Smooth muscle cell (in vitro differentiated cells): Measurements from ENCODE around the gene KIAA1210. TPM values are rescaled to one million over a fixed set of nuclear protein-coding genes. Genes with fewer than 3 reads are reported as not detected.

ENCODE experiments used
- DNase-seq: peaks from one replicate; lab custom pipeline; 2025; ENCODE audit not compliant: unreplicated experiment; lab: John Stamatoyannopoulos, UW
- H2AFZ ChIP-seq: fragments of 200-600 bp; sonication (generic); 2 replicates; pipeline ENCODE4 v1.6.0; 2016; ENCODE audit warnings: antibody characterized with exemption, low read depth, mild to moderate bottlenecking
- H3F3A ChIP-seq: fragments of 200-600 bp; sonication (generic); 2 replicates; pipeline ENCODE4 v1.6.0; 2017; ENCODE audit warnings: antibody characterized with exemption, low read depth
- H3K27ac ChIP-seq: fragments of 200-600 bp; sonication (generic); 2 replicates; pipeline ENCODE4 v1.5.1; 2016; ENCODE audit warnings: low read depth, mild to moderate bottlenecking
- H3K27me3 ChIP-seq: fragments of 200-600 bp; sonication (generic); 2 replicates; pipeline ENCODE4 v1.6.1; 2016; ENCODE audit warnings: low read depth, mild to moderate bottlenecking
- H3K36me3 ChIP-seq: fragments of 200-600 bp; sonication (generic); 2 replicates; pipeline ENCODE4 v1.5.1; 2016; ENCODE audit warnings: low read depth
- H3K4me1 ChIP-seq: fragments of 200-600 bp; sonication (generic); 2 replicates; pipeline ENCODE4 v1.5.1; 2016; ENCODE audit warnings: low read depth
- H3K4me2 ChIP-seq: fragments of 200-600 bp; sonication (generic); 2 replicates; pipeline ENCODE4 v1.6.0; 2016; ENCODE audit warnings: mild to moderate bottlenecking
- H3K4me3 ChIP-seq: fragments of 200-600 bp; sonication (generic); 2 replicates; pipeline ENCODE4 v1.5.1; 2016; ENCODE audit warnings: mild to moderate bottlenecking
- H3K79me2 ChIP-seq: fragments of 200-600 bp; sonication (generic); 2 replicates; pipeline ENCODE4 v1.6.0; 2016; ENCODE audit warnings: low read depth, mild to moderate bottlenecking
- H3K9ac ChIP-seq: fragments of 200-600 bp; sonication (generic); 2 replicates; pipeline ENCODE4 v1.6.0; 2016; ENCODE audit warnings: low read depth
- H3K9me3 ChIP-seq: fragments of 200-600 bp; sonication (generic); replicated peaks from 2 replicates; pipeline ENCODE4 v1.5.1; 2016; ENCODE audit warnings: low read depth
- H4K20me1 ChIP-seq: fragments of 200-600 bp; sonication (generic); 2 replicates; pipeline ENCODE4 v1.6.0; 2016; ENCODE audit warnings: low read depth
- WGBS: methylation state at CpG from one replicate; pipeline ENCODE4 v1.1.7; 2016; ENCODE audit warnings: low lambda C conversion rate; 5-methylcytosine and 5-hydroxymethylcytosine counted together
- polyA plus RNA-seq: library from polyadenylated mRNA; unstranded; fragments of >200 nt; fragmentation: Nextera tagmentation; extraction: Ambion mirVana; gene quantifications from 2 replicates; pipeline ENCODE4 v1.2.1, GENCODE V29; 2016
- total RNA-seq: library from RNA; depleted of rRNA; stranded (reverse); fragments of >200 nt; gene quantifications from 2 replicates; pipeline ENCODE4 v1.2.3, GENCODE V29; 2014
- TF ChIP-seq, protein P1 (sequence below): fragments of 200-600 bp; sonication (generic); IDR thresholded peaks from 2 replicates; pipeline ENCODE4 v1.5.1; 2017; ENCODE audit warnings: borderline replicate concordance, mild to moderate bottlenecking, antibody characterized with exemption; ENCODE audit not compliant: insufficient read depth, poor library complexity, severe bottlenecking

Gene KIAA1210
- total and polyA plus RNA-seq, 2 experiments from 2014 or later: not detected

DNA sequence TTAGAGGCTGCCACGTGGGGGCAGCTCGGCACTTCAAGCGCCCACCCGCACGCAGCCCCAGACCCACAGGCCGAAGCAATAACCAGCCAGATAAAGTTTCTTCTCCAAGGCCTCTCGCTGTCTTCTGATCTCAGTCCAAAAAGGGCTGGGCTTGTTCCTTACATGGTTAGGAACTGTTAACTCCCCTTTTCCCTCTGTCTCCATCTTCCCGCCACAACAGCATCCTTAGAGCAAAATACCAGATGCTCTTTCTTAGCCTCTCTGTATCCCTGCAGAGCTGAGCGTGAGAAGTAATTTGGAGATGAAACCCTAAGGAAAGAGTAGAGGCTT lies 23.4 kb upstream of the KIAA1210 start:
- H3K79me2 ChIP-seq: no peaks in the 10 kb centered on the region
- WGBS: 67% methylated on average over 7 of the region's 9 CpGs
- H3K4me1 ChIP-seq: no peaks in the 10 kb centered on the region
- no peak overlapping the region for H3K9ac ChIP-seq
- no peak overlapping the region for H3K4me3 ChIP-seq
- TF ChIP-seq, protein P1, sequence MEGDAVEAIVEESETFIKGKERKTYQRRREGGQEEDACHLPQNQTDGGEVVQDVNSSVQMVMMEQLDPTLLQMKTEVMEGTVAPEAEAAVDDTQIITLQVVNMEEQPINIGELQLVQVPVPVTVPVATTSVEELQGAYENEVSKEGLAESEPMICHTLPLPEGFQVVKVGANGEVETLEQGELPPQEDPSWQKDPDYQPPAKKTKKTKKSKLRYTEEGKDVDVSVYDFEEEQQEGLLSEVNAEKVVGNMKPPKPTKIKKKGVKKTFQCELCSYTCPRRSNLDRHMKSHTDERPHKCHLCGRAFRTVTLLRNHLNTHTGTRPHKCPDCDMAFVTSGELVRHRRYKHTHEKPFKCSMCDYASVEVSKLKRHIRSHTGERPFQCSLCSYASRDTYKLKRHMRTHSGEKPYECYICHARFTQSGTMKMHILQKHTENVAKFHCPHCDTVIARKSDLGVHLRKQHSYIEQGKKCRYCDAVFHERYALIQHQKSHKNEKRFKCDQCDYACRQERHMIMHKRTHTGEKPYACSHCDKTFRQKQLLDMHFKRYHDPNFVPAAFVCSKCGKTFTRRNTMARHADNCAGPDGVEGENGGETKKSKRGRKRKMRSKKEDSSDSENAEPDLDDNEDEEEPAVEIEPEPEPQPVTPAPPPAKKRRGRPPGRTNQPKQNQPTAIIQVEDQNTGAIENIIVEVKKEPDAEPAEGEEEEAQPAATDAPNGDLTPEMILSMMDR: no peak
- H3K36me3 ChIP-seq: no peaks in the 10 kb centered on the region
- no peak overlapping the region for H3K27ac ChIP-seq
- H2AFZ ChIP-seq: no peak overlapping the region
- DNase-seq: no peak
- no peak overlapping the region for H3K4me2 ChIP-seq
- H4K20me1 ChIP-seq: no peaks in the 10 kb centered on the region
- no peaks in the 10 kb centered on the region for H3K9me3 ChIP-seq
- H3K27me3 ChIP-seq: no peaks in the 10 kb centered on the region
- H3F3A ChIP-seq: no peaks in the 10 kb centered on the region

GRCh38 chrX:119150163-119151050 lies 22.8 kb upstream of the KIAA1210 start:
- Histone ChIP-seq H3K27ac (no peak overlapping the region), H3K9ac (no peak overlapping the region), H2AFZ (no peak overlapping the region), H4K20me1 (no peaks in the 10 kb centered on the region), H3K36me3 (no peaks in the 10 kb centered on the region), H3K9me3 (no peaks in the 10 kb centered on the region), H3K4me2 (no peak overlapping the region), H3F3A (no peaks in the 10 kb centered on the region), H3K79me2 (no peaks in the 10 kb centered on the region), H3K4me3 (no peak overlapping the region), H3K27me3 (no peaks in the 10 kb centered on the region), H3K4me1 (no peaks in the 10 kb centered on the region)
- 85% methylated on average over 42 of the region's 42 CpGs for WGBS
- DNase-seq: no peak
- TF ChIP-seq, protein P1: no peak

DNA sequence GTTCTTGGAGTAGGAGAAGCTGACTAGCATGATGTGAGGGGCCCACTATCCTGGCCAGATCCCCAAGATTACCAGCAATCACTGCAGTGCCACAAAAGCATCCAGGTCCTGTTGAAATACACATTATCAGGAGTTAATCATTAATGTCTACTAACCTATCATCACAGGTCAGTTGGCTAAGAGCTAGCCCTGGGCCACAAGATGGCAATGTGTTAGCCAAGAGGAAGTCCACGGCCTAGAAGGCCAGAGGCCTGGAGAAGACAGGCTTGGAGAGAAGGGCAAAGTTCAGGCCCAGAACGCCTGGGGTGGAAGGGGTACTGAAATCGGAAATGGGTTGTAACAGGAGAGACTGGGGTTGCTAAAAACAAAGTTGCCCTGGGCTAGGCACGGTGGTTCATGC lies 19.9 kb upstream of the KIAA1210 start:
- no peak overlapping the region for H3K9ac ChIP-seq
- H4K20me1 ChIP-seq: no peaks in the 10 kb centered on the region
- H3K79me2 ChIP-seq: no peaks in the 10 kb centered on the region
- H3K4me3 ChIP-seq: no peak overlapping the region
- H3K27me3 ChIP-seq: no peaks in the 10 kb centered on the region
- no peak overlapping the region for H3K4me2 ChIP-seq
- H3K36me3 ChIP-seq: no peaks in the 10 kb centered on the region
- no peak overlapping the region for H3K27ac ChIP-seq
- TF ChIP-seq, protein P1: no peak
- no peaks in the 10 kb centered on the region for H3K9me3 ChIP-seq
- no peak for DNase-seq
- H3F3A ChIP-seq: no peaks in the 10 kb centered on the region
- H3K4me1 ChIP-seq: no peaks in the 10 kb centered on the region
- 61% methylated on average over 4 of the region's 4 CpGs for WGBS
- H2AFZ ChIP-seq: no peak overlapping the region

GRCh38 chrX:119145241-119145653 lies 17.6 kb upstream of the KIAA1210 start:
- Histone ChIP-seq H3K79me2 (no peaks in the 10 kb centered on the region), H3K27ac (no peak overlapping the region), H3F3A (no peaks in the 10 kb centered on the region), H3K36me3 (no peaks in the 10 kb centered on the region), H3K4me2 (no peak overlapping the region), H4K20me1 (no peaks in the 10 kb centered on the region), H2AFZ (no peak overlapping the region), H3K4me1 (no peaks in the 10 kb centered on the region), H3K27me3 (no peaks in the 10 kb centered on the region), H3K9me3 (no peaks in the 10 kb centered on the region), H3K4me3 (no peak overlapping the region), H3K9ac (no peak overlapping the region)
- TF ChIP-seq, protein P1: peak; percentile 36
- WGBS: 41% methylated on average over 5 of the region's 5 CpGs
- DNase-seq: no peak
